GM21367 (cell line): ENCODE measurements around the gene KCNK2.

Experiments used
- ATAC-seq: cut with Tn5 transposase; IDR thresholded peaks from one replicate; pipeline ENCODE4 v1.9.1; 2021; ENCODE audit not compliant: unreplicated experiment

Gene KCNK2

DNA sequence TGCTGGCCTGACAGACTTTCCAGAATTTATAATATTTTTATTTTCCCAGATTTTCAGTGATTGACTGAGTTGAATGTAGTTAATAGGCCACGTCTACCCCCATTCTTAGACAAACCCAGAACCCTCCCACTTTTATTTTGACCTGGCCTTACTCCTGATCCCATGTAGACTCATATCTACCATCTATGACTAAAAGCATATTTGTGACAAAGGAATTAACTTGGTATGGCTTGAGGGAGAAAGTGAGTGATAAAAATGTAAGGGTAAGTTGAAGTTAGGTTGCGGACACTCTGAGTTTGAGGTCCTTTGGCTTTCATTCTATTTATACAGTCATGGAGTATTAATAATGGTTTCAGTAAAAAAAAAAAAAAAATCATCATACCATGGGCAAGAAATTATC is 168.4 kb downstream of the KCNK2 start:
- ATAC-seq = no peak

DNA sequence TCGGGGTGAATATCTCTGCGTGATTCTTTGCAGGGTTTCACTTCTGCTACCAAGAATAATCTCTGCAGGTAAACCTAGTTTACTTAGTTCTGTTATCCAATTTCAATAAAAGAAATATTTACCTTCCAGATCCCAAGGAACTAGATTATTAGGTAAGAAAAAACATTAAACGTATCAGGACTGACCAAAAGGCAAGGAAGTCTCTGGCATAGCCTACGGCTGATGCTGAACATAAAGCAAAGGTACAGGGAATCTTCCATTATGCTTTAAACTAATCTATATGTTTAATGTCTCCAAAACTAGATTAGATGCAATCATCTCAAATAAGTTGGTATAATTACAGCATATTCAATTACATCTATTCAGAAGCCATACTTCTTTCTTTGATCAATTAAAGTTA is 168.9 kb downstream of the KCNK2 start:
- no peak for ATAC-seq

DNA sequence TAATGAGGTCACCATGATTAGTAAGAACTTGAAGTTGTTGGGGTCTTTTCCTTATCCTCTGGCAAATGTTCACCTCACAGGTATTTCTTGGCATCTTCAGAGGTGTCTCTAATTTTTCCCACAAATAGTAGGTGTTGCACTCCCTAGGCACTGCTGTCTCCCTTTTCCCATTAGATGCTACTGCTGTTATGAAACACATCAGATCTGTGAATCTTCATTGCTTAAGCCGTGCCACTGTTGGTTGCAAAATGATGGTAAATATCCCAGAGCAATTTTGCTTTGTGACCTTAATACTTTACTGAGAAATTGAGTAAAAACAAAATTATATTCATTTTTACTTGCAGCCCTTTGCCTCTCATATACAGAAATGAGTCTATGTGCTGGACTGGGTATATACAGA is 169.6 kb downstream of the KCNK2 start:
- ATAC-seq = no peak

DNA sequence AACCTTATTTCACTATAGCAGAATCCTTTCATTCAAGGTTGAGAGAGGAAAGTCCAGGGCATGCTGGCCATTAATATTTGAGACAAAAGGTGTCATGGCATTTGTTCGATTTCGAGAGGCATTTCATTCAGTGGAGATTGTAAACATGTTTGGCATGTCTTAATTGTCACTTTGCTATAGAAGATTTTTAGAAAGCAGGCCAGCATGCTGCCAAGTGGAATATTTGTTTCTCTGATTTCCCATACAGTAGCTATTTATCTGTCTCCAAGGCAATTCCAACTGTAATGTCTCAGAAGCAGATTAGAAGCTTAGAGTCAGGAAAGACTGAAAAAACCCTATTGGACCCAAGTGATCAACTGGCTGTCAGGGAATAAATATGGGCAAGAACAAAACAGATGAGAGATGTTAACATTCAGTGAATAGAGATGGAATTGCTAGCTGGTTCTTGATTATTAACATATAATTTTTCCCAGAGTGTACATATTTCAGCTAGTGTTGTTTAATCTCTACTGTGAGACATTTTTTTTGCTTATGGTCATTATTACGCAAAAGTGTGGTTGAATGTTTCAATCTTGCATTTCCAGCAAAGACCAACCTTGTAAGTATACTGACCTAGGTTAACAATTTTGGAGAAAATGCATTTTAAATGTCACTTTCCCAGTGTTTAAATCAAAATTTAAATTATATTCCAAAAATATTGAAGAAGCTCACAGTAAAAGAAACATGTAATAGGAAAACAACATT is 174.6 kb downstream of the KCNK2 start:
- no peak for ATAC-seq

DNA sequence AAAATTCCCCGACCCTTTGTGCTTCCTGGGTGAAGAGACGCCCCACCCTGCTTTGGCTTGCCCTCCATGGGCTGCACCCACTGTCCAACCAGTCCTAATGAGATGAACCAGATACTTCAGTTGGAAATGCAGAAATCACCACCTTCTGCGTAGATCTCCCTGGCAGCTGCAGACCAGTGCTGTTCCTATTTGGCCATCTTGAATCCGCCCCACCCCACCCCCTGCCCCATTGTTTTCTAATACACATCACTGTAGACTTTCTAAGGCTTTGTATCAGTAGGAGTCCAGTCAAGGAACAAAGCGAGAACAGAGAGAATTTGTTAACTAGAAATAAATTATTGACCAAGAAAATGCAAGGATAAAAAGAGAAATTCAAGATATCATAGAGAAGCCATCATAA is 178.2 kb downstream of the KCNK2 start:
- ATAC-seq = no peak

DNA sequence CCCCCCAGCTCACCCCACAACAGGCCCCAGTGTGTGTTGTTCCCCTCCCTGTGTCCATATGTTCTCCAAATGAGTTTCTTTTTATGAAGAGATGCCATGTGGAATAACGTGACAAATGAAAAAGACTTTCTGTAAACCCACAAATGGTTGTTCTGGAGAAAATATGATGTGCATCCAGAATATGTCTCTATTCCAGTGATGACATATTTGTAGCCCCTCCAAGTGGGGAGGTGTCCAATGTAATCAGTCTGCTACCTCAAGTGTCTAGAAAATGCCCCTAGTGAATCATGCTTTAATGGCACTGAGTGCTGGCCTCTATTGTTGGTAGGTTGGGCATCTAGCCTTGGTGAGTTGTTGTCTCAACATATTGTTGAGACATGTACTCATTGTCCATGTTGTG is 179.6 kb downstream of the KCNK2 start:
- ATAC-seq = no peak

DNA sequence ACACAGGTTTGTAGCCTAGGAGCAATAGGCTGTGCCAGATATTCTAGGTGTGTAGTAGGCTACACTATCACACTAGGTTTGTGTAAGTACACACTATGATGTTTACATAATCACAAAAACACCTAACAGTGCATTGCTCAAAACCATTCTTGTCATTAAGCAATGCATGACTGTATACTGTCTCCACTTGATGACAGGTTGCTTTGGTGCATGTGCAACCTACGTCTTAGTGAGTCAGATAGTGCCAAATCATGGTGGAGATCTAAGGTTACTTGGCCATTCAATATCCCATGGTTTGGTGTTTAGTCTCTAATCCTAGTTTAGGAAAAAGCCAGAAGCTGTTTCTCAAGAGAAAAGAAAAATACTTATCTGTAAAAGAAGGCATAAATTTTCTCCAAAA is 181.1 kb downstream of the KCNK2 start:
- ATAC-seq = no peak

DNA sequence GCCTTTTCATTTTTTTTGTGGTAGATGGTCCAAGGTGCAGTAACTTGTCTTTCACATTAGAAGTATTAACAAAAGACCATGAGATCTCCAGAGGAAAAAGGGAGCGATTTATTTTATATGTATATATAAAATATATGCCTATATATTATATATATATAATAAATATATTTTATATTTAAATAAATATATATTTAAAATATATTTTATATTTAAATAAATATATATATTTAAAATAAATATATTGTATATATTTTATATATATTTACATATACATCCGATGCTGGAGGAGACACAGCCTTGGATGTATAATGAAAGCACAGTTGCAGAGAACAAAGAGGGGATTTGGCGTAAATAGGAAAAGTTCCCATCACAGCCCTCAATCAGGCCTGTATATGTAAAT is 182.1 kb downstream of the KCNK2 start:
- no peak for ATAC-seq

DNA sequence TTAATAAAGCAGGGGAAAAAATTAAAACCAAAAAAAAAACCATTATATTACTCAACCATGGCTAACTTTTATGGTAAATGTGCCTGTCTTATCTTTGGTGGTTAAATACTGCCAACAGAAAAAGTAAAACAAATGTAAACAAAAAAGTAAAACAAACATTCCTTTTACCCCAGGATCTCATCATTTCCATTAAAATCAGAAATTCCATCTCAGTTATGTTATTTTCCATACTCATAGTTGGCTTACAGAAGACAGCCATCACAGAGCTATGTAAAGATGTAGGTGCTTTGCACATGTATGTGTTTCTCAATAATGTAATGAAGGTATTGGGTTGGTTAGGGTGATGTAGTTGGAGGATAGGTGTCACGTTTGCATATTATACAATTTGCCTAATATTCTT is 185.0 kb downstream of the KCNK2 start:
- no peak for ATAC-seq

DNA sequence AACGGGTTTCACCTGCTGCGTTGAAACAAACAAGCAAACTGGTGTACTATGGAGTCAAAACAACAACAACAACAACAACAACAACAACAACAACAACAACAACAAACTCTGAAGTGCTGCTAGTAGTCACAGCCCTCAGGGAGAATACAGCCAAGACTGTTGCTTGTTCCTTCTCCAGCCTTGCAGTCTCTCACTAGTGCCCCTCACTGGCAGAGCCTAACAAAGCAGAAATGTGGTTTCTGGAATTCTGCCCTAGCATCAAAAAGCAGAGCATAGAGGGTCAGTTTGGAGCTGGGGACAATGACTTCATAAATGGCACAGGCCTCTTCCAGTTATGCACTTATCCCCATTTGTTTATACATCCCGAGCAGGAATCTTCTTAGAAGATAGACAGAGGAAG is 187.4 kb downstream of the KCNK2 start:
- ATAC-seq = no peak

DNA sequence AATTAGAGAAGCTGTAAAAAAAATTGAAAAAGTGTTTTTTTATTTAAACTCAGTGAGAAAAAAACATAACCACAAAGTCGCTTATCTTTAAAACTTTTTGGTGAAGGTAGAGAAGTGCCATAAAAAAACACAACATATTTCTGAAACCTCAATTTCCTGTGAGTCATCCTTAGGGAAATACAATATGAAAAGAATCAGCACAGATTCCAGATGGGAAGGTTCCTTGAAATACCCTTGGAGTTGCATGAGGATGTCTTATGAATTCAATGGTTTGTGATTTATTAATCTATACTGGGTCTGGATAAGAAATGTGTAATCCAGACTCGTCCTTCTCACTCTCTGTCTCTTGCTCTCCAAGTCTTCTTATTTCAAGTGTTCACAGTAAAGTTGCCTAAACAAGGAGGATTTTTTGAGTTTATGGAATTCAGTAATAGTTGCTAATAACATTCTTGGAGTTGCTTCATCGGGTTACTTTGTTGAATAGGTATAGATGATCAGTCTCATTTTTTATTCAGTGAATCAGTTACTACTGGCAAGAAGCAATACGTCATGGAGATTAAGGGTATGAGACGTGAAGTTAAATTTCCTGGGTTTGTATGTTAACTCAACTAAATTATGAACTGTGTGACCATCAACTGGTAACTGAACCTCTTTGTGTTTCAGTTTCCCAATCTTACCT is 191.4 kb downstream of the KCNK2 start:
- ATAC-seq = no peak

DNA sequence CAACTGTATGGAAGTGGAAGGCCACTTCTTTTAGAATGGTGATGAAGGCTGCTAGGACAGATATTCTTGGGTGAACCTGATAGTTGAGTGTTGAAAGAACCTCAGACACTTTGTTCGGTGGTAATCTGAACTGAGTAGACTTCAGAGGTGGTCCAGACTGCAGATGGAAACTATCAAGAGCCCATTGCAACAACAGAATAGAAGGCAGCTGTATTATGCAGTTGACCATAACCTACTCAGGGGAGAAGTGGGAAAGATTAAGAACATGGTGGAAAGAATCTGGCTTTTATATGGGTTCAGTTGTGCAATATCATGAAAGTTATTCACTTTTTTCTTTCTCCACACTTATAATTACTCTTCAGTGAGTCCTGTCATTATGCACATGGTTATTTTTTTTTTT is 194.0 kb downstream of the KCNK2 start:
- ATAC-seq = no peak

DNA sequence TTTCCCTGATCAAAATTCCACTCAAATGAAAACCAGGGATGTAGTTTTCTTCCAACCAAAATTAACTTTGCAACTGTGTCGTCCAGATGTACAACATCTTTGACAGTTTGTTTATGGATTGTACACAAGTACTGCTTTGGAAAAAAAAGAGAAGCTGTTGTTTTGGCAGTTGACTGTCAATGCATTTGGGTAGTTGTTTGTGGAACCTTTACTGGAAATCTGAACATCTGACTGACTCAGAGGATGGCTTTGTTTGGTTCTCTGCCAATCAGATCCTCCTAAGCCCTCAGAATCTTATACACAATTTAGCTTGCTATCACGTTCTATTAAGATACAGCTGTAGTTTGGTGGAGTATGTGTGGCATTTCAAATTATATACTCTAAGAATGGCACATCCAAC is 195.0 kb downstream of the KCNK2 start:
- ATAC-seq = no peak

DNA sequence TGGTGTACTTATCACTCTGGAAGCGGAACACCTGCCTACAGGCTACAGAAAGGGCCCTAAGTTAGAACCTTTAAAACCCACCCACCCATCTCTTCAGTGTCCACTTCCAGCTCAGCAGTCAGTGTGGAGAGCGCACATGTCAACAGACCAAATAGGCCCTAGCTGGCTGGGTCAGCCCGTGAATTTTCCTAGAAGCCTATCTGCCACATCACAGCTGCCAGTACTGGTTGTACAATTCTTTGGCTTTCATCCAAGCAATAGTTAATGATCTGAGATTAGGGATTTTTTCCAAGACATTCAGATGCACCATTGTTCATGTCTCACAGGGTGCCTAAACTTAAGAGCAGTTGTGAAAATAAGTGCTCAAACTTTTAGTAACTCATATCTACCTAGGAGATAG is 197.1 kb downstream of the KCNK2 start:
- no peak for ATAC-seq

DNA sequence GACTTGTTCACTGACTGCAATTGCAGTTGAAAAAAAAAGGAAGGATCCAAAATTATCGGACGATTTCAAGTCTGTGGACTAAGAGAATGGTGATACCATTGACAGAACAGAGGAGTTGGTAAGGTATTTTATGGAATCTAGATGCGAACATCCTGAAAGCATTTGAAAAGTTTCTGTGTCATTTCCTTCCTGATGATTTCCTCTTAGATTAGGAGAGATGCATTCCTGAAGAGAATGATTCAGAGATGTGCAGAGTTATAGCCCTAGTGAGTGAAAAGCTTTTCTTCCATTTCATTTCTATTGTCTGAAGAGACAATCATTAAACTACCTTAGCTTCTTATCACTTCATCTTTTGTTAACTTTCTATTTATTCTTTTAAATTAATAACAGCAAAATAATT is 200.0 kb downstream of the KCNK2 start:
- ATAC-seq = no peak

DNA sequence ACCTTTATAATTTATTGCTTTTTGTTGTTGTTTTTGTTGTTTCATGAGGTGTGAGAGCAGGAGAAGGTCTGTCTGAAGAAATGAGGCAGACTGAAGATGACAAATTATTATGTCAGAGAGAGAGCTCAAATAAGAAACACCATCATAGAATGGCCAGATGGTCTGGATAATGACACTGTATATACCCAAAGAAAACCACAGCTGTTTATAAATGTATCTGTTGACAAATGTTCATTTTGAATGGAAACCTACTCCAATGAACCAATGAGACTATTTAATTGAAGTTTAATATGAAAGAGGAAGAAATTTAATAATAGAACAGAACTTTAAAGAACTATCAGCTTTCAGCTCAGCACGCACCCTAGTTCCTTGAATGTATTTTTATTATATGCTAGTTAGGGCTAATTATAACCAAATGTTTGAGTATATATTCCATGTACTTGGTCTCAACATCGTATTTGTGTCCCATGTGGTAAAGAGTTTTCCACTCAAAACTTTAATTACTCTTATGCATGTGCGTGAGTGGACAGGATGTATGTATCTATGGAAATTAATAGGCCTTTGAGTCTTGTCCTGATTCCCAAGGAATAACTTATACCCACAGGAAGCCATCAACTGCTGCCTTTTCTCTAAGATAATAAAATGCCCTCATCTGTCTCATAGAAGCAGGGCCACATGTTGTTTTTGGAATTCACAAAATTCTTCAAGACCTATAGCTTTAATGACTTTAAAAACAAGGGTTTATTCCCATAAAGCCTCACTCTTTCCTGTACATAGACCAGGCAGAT is 202.7 kb downstream of the KCNK2 start:
- ATAC-seq = no peak
